Breast epithelium (tissue), 4 donors: ENCODE results near the gene VPS26C. TPM values are rescaled to one million over a fixed set of nuclear protein-coding genes. Genes with fewer than 3 reads are reported as not detected.

Source experiments
- DNase-seq, 2 donors: peaks; one replicate each; pipeline ENCODE4 v3.0.0-alpha.2; 2019; ENCODE audit warnings: low spot score in 2 of 2
- H3K27ac ChIP-seq, 2 donors: fragments of 200-600 bp; sonication (generic) in 1 of 2; one replicate each; pipeline ENCODE4 v1.5.1; 2016 to 2019; ENCODE audit warnings: mild to moderate bottlenecking in 1 of 2
- H3K27me3 ChIP-seq, 2 donors: fragments of 200-600 bp; sonication (generic) in 1 of 2; one replicate each; pipeline versions ENCODE4 v1.5.1 to v1.6.0; 2017 to 2019; ENCODE audit warnings: control low read depth in 1 of 2, mild to moderate bottlenecking in 1 of 2
- H3K36me3 ChIP-seq: fragments of 200-600 bp; one replicate; pipeline ENCODE4 v1.5.1; 2019
- H3K4me1 ChIP-seq, 2 donors: fragments of 200-600 bp; sonication (generic); one replicate each; pipeline ENCODE4 v1.5.1; 2016 to 2019; ENCODE audit warnings: control low read depth in 1 of 2
- H3K4me3 ChIP-seq, 3 donors: fragments of 200-600 bp; sonication (generic); 1 replicate in 2 of 3; 2 replicates in 1 of 3; pipeline ENCODE4 v1.5.1; 2016 to 2019; ENCODE audit warnings: mild to moderate bottlenecking in 3 of 3, moderate library complexity in 2 of 3
- H3K9me3 ChIP-seq, 2 donors: fragments of 200-600 bp; sonication (generic) in 1 of 2; one replicate each; pipeline ENCODE4 v1.5.1; 2016 to 2019; ENCODE audit warnings: control low read depth in 1 of 2
- POLR2A ChIP-seq: fragments of 450-650 bp; IDR thresholded peaks from one replicate; pipeline ENCODE4 v1.6.1; 2016; ENCODE audit warnings: antibody characterized with exemption, mild to moderate bottlenecking, moderate library complexity
- POLR2AphosphoS5 ChIP-seq, 3 donors: sonication (generic); formaldehyde crosslinking; IDR thresholded peaks; one replicate each; pipeline ENCODE4 v1.6.1; 2017; ENCODE audit warnings: antibody characterized with exemption in 3 of 3
- intact Hi-C: fragments of 100-400 bp; cut with DNase I; formaldehyde crosslinking; loops from one replicate; pipeline ENCODE4 v1.15.1; 2023; ENCODE audit warnings: low total_unique reads
- total RNA-seq, 3 donors: library from RNA; depleted of rRNA; stranded (reverse); fragments of >200 nt; gene quantifications; one replicate each; pipeline ENCODE4 v1.1.0, GENCODE V29; 2016
- TF ChIP-seq, protein P1 (sequence below), 3 donors: fragments of 450-650 bp; IDR thresholded peaks; one replicate each; pipeline ENCODE4 v1.5.1; 2016 to 2017; ENCODE audit warnings: antibody characterized with exemption in 3 of 3, mild to moderate bottlenecking in 3 of 3, moderate library complexity in 3 of 3

VPS26C gene
- total RNA-seq, 3 donors from 2014 or later: 43.9 to 84.5 (median 60.6) TPM

DNA sequence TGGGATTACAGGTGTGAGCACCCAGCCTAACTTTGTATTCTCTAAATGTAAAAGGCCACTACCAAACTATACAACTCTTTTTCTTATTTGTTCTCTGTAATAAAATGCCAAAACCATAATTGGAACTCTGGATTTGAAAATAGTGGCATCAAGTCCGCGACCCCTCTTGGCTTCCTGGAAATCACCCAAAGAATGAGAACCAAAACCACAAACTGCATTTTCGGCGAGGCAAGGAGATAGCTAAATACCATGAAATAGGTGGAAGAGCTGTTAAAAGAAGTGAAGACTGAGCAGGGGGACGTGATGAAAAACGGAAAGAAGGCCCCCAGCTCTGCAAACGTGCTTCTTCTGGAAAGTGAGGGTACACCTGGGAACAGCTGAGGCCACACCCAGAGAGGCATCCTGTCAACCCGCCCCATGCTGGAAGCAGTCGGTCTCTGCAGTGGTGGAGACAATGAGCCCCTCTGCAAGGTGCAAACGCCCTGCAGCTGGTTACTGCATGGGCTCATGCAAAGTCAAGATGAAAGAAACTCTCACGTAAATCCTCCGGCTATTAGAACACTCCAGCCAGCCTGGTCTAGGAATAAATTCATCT, 22.5 kb downstream of the VPS26C start:
- Histone ChIP-seq H3K27me3 (no peaks in the 10 kb centered on the region), H3K36me3 (no peaks in the 10 kb centered on the region), H3K9me3 (no peaks in the 10 kb centered on the region), H3K4me1 (no peaks in the 10 kb centered on the region), H3K27ac (no peak overlapping the region), H3K4me3 (no peak overlapping the region)
- DNase-seq: no peak
- intact Hi-C loops: no loop called here
- TF ChIP-seq POLR2AphosphoS5 (IDR thresholded peaks at IDR 0.05): no peak
- no peak for TF ChIP-seq POLR2A
- TF ChIP-seq, protein P1, sequence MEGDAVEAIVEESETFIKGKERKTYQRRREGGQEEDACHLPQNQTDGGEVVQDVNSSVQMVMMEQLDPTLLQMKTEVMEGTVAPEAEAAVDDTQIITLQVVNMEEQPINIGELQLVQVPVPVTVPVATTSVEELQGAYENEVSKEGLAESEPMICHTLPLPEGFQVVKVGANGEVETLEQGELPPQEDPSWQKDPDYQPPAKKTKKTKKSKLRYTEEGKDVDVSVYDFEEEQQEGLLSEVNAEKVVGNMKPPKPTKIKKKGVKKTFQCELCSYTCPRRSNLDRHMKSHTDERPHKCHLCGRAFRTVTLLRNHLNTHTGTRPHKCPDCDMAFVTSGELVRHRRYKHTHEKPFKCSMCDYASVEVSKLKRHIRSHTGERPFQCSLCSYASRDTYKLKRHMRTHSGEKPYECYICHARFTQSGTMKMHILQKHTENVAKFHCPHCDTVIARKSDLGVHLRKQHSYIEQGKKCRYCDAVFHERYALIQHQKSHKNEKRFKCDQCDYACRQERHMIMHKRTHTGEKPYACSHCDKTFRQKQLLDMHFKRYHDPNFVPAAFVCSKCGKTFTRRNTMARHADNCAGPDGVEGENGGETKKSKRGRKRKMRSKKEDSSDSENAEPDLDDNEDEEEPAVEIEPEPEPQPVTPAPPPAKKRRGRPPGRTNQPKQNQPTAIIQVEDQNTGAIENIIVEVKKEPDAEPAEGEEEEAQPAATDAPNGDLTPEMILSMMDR (IDR thresholded peaks at IDR 0.05): no peak

DNA sequence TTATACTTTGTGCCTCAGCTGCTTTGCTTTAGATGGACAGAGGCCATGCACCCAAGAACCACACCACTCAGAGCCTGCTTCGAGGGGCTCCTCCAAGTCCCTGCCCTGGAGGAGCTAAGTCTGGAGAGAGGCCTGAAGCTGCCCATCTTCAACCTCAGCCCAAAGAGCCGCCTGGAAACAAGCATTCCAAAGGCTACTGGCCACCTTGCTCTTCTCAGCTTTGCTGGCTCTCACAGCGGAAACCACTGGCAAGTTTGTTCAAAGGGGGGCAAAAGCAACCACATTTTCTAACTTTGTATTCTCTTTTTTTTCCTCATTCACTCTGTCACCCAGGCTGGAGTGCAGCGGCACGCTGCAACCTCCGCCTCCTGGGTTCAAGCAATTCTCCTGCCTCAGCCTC, 23.2 kb downstream of the VPS26C start:
- Histone ChIP-seq H3K27ac (no peak overlapping the region), H3K9me3 (no peaks in the 10 kb centered on the region), H3K4me3 (no peak overlapping the region), H3K36me3 (no peaks in the 10 kb centered on the region), H3K4me1 (no peaks in the 10 kb centered on the region), H3K27me3 (no peaks in the 10 kb centered on the region)
- intact Hi-C loops: no loop called here
- TF ChIP-seq POLR2A (no peak), POLR2AphosphoS5 (IDR thresholded peaks at IDR 0.05) (no peak)
- TF ChIP-seq, protein P1 (IDR thresholded peaks at IDR 0.05): no peak
- no peak for DNase-seq

- no peaks in the 10 kb centered on the region for H3K27me3 ChIP-seq
- intact Hi-C loops: no loop called here
- TF ChIP-seq POLR2A: no peak
- no peak for TF ChIP-seq POLR2AphosphoS5 (IDR thresholded peaks at IDR 0.05)
- TF ChIP-seq, protein P1 (IDR thresholded peaks at IDR 0.05): no peak
- no peaks in the 10 kb centered on the region for H3K36me3 ChIP-seq
- H3K27ac ChIP-seq: no peak overlapping the region
- H3K9me3 ChIP-seq: no peaks in the 10 kb centered on the region
- no peaks in the 10 kb centered on the region for H3K4me1 ChIP-seq
- no peak overlapping the region for H3K4me3 ChIP-seq
- DNase-seq: no peak
Measured at GRCh38 chr21:37241426-37241825, 25.7 kb downstream of the VPS26C start.

DNA sequence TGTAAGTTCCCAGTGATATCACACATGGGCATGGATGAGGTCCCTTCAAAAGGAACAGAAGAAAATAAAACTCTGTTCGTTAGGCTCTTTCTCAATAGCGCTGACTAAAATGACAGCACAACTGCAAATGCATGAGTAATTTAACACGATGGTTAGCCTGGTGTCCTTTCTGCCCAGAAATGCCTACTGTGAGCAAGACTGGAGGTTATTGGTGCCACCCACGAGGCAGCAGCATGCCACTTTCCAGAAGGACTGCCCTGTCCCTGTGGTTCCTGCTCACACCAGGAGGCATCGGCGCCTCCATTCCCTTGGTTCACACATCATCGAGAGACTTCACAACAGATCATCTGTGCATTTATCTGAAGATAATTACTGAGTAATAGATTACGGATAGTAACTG, 26.2 kb downstream of the VPS26C start:
- Histone ChIP-seq H3K4me1 (no peaks in the 10 kb centered on the region), H3K36me3 (no peaks in the 10 kb centered on the region), H3K27me3 (no peaks in the 10 kb centered on the region), H3K9me3 (no peaks in the 10 kb centered on the region), H3K27ac (no peak overlapping the region), H3K4me3 (no peak overlapping the region)
- no peak for DNase-seq
- TF ChIP-seq, protein P1 (IDR thresholded peaks at IDR 0.05): no peak
- TF ChIP-seq POLR2A (no peak), POLR2AphosphoS5 (IDR thresholded peaks at IDR 0.05) (no peak)
- intact Hi-C loops: no loop called here

DNA sequence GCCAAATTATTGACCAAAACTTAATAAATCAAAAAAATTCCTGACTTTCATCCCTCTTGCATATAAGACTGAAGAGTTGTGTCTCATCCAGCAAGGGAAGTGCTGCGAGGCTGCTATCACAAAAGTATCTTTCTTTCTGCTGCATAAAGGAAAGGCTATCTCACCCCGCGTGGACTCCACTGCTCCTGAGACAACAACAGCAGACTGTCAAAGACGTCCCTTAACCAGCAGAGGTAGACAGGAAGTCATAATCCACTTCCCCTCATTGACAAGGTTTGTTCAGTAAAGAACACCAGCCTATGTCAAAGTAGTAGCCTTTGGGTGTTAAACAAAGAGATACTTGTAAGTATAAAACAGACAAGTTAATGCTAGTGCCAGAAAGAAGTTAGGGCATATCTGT, 29.4 kb downstream of the VPS26C start:
- no peak overlapping the region for H3K4me3 ChIP-seq
- H3K36me3 ChIP-seq: no peaks in the 10 kb centered on the region
- TF ChIP-seq POLR2AphosphoS5 (IDR thresholded peaks at IDR 0.05) (no peak), POLR2A (no peak)
- TF ChIP-seq, protein P1 (IDR thresholded peaks at IDR 0.05): no peak
- no peaks in the 10 kb centered on the region for H3K4me1 ChIP-seq
- no peaks in the 10 kb centered on the region for H3K27me3 ChIP-seq
- H3K27ac ChIP-seq: no peak overlapping the region
- intact Hi-C loops: no loop called here
- DNase-seq: no peak
- H3K9me3 ChIP-seq: no peaks in the 10 kb centered on the region
